22Rv1 (cell line): ENCODE measurements around the gene PKIG.

ENCODE experiments used
- H3K27ac ChIP-seq: fragments of 450-650 bp; 2 replicates; pipeline ENCODE4 v1.5.1; 2017
- CTCF ChIP-seq: fragments of 450-650 bp; IDR thresholded peaks from 2 replicates; pipeline ENCODE4 v1.5.1; 2017; ENCODE audit warnings: mild to moderate bottlenecking
- ZFX ChIP-seq: fragments of 450-650 bp; IDR thresholded peaks from 2 replicates; pipeline ENCODE4 v1.6.1; 2017; ENCODE audit warnings: antibody characterized with exemption, borderline replicate concordance

Gene PKIG

GRCh38 chr20:44643154-44643519 is 60.8 kb downstream of the PKIG start:
- TF ChIP-seq CTCF: no peak
- TF ChIP-seq ZFX: no peak
- H3K27ac ChIP-seq: no peak overlapping the region

- TF ChIP-seq ZFX (no peak), CTCF (no peak)
- H3K27ac ChIP-seq: no peak overlapping the region
These were observed 61.3 kb downstream of the PKIG start for GRCh38 chr20:44643596-44644229.

DNA sequence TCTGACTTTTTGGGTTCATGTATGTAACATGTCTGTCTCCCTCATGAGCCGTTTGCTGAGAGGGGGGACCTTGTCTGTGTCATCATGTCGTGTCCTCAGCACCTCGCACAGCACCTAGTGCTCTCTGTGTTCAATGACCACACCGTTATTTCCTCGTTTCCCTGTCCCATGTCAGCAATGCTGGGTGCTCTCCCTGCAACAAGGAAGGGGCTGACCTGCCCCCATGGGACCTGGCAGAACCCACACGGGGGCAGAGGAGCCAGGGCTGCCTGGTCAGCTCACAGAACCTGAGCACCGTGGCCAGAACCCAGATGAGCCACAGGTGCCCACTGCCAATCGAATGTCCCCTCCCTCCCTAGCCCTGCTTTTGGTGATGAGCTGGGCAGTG is 61.8 kb downstream of the PKIG start:
- H3K27ac ChIP-seq: no peak overlapping the region
- TF ChIP-seq CTCF (no peak), ZFX (no peak)

- no peak overlapping the region for H3K27ac ChIP-seq
- TF ChIP-seq ZFX: no peak
- no peak for TF ChIP-seq CTCF
These were observed 62.3 kb downstream of the PKIG start for GRCh38 chr20:44644667-44645131.

DNA sequence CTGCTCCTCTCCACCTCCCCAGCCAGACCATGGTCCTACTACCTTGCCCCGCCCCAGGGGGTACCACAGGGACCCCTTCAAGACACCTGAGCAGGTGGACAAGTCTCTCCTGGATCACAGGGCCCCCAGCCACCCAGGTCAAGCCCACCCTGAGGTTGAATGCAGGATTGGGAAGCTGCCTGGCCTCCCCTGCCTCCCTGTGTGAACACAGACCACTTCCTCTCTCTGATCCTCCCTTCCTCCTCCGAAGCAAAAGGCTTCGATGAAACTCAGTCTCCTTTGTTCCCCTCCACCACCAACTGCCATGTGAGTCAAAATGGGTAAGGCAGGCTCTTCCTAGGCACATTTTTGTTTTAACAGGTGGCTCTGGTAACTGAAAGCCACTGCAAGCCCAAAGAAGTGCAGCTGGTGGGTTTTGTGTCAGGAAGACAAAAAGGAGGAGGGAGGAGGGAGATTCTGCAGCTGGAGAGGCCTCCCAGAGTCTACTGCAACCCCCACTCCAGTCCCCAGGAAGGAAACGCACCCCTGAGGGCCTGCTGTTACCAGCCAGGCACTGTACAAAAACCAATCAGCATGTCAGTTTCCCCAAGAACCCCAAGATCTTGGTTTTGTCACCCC is 63.8 kb downstream of the PKIG start:
- H3K27ac ChIP-seq: no peak overlapping the region
- TF ChIP-seq CTCF (no peak), ZFX (no peak)

- no peak overlapping the region for H3K27ac ChIP-seq
These were observed 64.4 kb downstream of the PKIG start for GRCh38 chr20:44646641-44647274.

More at GRCh38 chr20:44646641-44647274, 64.4 kb downstream of the PKIG start:
- TF ChIP-seq ZFX (no peak), CTCF (no peak)
